HUES6 (cell line): ENCODE results near the gene KIRREL3.

ENCODE experiments used
- H3K27ac ChIP-seq: 2 replicates; pipeline ENCODE4 v1.7.0; 2013; ENCODE audit warnings: low read depth, mild to moderate bottlenecking, low read length, inconsistent platforms
- H3K27me3 ChIP-seq: 2 replicates; pipeline ENCODE4 v1.6.1; 2013; ENCODE audit warnings: low read length; ENCODE audit not compliant: control insufficient read depth, insufficient read depth
- H3K36me3 ChIP-seq: 2 replicates; pipeline ENCODE4 v1.6.1; 2013; ENCODE audit warnings: low read length; ENCODE audit not compliant: control insufficient read depth, insufficient read depth
- H3K4me1 ChIP-seq: 2 replicates; pipeline ENCODE4 v1.6.1; 2013; ENCODE audit warnings: low read length; ENCODE audit not compliant: control insufficient read depth, insufficient read depth
- H3K4me3 ChIP-seq: 2 replicates; pipeline ENCODE4 v1.5.1; 2013; ENCODE audit warnings: low read depth, low read length
- H3K9ac ChIP-seq: one replicate; pipeline ENCODE4 v1.6.1; 2013; ENCODE audit warnings: mild to moderate bottlenecking, low read length
- H3K9me3 ChIP-seq: 2 replicates; pipeline ENCODE4 v1.6.1; 2013; ENCODE audit warnings: low read depth, low read length; ENCODE audit not compliant: control insufficient read depth, insufficient read depth

KIRREL3 gene

DNA sequence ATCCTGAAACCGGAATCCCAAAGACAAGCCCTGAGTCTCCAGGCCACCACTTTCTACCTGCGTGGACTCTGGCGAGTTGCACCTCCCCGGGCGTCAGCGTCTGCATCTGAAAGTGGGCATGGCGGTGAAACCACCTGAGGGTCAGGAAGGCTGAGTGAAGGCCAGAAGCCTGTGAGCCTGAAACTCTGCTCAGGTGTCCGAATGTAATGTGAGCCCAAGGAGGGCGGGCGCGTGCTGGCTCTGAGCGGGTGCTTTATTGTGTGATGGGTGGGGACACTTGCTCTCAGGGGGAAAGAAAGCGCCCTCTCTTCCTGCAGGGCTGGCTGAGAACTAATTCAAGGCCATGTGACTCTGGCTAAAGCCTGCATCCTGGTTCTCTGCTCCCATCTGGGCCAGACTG lies 509.5 kb downstream of the KIRREL3 start:
- Histone ChIP-seq H3K9ac (no peak overlapping the region), H3K4me1 (peaks cover 33% of the 10 kb centered on the region), H3K27ac (no peak overlapping the region)

GRCh38 chr11:126489836-126490660 lies 510.5 kb downstream of the KIRREL3 start:
- no peak overlapping the region for H3K27ac ChIP-seq
- peaks cover 23% of the 10 kb centered on the region for H3K4me1 ChIP-seq
- H3K9ac ChIP-seq: no peak overlapping the region
- H3K27me3 ChIP-seq: no peaks in the 10 kb centered on the region; the same call in 1 of the 2 replicates
- H3K9me3 ChIP-seq: no peaks in the 10 kb centered on the region
- no peak overlapping the region for H3K4me3 ChIP-seq
- no peaks in the 10 kb centered on the region for H3K36me3 ChIP-seq

More for the DNA sequence above, 509.5 kb downstream of the KIRREL3 start:
- Histone ChIP-seq H3K27me3 (no peaks in the 10 kb centered on the region; the same call in 1 of the 2 replicates), H3K4me3 (no peak overlapping the region), H3K36me3 (no peaks in the 10 kb centered on the region), H3K9me3 (no peaks in the 10 kb centered on the region)

GRCh38 chr11:126488591-126489370 lies 511.8 kb downstream of the KIRREL3 start:
- H3K9me3 ChIP-seq: no peaks in the 10 kb centered on the region
- no peak overlapping the region for H3K27ac ChIP-seq
- no peaks in the 10 kb centered on the region; the same call in 1 of the 2 replicates for H3K27me3 ChIP-seq
- no peak overlapping the region for H3K9ac ChIP-seq
- H3K4me1 ChIP-seq: peaks cover 20% of the 10 kb centered on the region
- no peaks in the 10 kb centered on the region for H3K36me3 ChIP-seq
- H3K4me3 ChIP-seq: no peak overlapping the region

- H3K9ac ChIP-seq: no peak overlapping the region
- H3K9me3 ChIP-seq: no peaks in the 10 kb centered on the region
- H3K4me3 ChIP-seq: no peak overlapping the region
- no peaks in the 10 kb centered on the region; the same call in 1 of the 2 replicates for H3K27me3 ChIP-seq
- H3K4me1 ChIP-seq: peaks cover 20% of the 10 kb centered on the region
- no peak overlapping the region for H3K27ac ChIP-seq
- no peaks in the 10 kb centered on the region for H3K36me3 ChIP-seq
Measured at GRCh38 chr11:126487711-126488110, 512.9 kb downstream of the KIRREL3 start.

- Histone ChIP-seq H3K9ac (no peak overlapping the region), H3K4me1 (peaks cover 16% of the 10 kb centered on the region), H3K27me3 (no peaks in the 10 kb centered on the region; the same call in 1 of the 2 replicates), H3K9me3 (no peaks in the 10 kb centered on the region), H3K4me3 (no peak overlapping the region), H3K36me3 (no peaks in the 10 kb centered on the region), H3K27ac (no peak overlapping the region)
Measured at GRCh38 chr11:126485986-126486635, 514.5 kb downstream of the KIRREL3 start.

DNA sequence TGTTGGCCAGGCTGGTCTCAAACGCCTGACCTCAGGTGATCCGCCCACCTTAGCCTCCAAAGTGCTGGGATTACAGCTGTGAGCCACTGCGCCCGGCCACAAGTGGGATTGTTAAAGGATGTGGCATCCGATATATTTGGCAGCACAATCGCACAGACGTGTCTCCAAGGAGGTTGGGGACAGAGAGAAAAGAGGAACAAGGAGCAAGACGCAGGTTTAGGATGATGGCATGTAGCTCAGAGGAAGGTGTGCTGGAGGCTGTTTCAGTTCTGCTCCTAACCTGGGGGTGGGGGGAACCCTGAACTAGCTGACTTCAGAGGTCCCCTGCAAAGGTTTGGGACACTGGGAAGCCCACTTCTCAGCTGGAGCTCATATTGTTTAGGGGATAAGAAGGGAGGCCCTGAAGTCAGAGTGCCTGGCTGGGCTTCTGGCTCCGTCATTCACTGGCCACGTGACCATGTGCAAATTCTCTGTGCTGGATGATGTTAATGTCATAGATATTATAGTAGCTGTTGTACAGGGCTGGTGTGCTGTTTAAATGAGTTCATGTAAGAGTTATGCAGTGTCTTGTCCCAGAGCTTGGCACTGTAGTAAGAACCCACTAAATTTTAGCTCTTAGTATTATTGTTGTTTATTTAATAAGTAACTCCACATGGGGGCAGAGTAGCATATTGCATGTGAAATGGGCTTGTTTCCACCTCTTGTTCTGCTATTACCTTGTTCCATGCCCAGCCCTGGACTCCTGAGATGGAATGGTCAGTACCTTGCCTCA lies 515.4 kb downstream of the KIRREL3 start:
- Histone ChIP-seq H3K4me1 (peaks cover 12% of the 10 kb centered on the region), H3K9me3 (no peaks in the 10 kb centered on the region), H3K27ac (no peak overlapping the region), H3K9ac (no peak overlapping the region), H3K27me3 (no peaks in the 10 kb centered on the region; the same call in 1 of the 2 replicates), H3K4me3 (no peak overlapping the region), H3K36me3 (no peaks in the 10 kb centered on the region)

DNA sequence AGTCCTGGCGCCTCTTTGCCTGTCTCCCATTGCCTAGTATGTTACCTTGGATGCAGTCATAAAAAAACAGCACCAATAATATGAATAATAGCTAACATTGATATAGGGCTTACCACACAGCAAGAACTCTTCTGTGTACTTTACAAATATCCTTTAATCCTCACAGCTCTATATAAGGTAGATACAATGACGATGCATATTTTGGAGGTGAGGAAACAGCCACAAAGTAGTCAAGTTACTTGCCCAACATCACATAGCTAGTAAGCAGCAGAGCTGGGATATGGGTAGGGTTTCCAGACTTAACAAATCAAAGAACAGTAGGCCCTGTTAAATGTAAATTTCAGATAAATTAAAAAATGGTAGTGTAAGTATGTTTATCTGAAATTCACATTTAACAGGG lies 516.3 kb downstream of the KIRREL3 start:
- peaks cover 4% of the 10 kb centered on the region for H3K4me1 ChIP-seq
- H3K36me3 ChIP-seq: no peaks in the 10 kb centered on the region
- H3K27ac ChIP-seq: no peak overlapping the region
- H3K9me3 ChIP-seq: no peaks in the 10 kb centered on the region
- no peak overlapping the region for H3K9ac ChIP-seq
- no peak overlapping the region for H3K4me3 ChIP-seq
- no peaks in the 10 kb centered on the region; the same call in 1 of the 2 replicates for H3K27me3 ChIP-seq

- Histone ChIP-seq H3K27ac (no peak overlapping the region), H3K9me3 (no peaks in the 10 kb centered on the region), H3K9ac (no peak overlapping the region), H3K27me3 (no peaks in the 10 kb centered on the region), H3K4me1 (peaks cover 4% of the 10 kb centered on the region), H3K36me3 (no peaks in the 10 kb centered on the region), H3K4me3 (no peak overlapping the region)
Measured at GRCh38 chr11:126483621-126484195, 516.9 kb downstream of the KIRREL3 start.

- Histone ChIP-seq H3K4me3 (no peak overlapping the region), H3K4me1 (peaks cover 4% of the 10 kb centered on the region), H3K27ac (no peak overlapping the region), H3K27me3 (no peaks in the 10 kb centered on the region), H3K36me3 (no peaks in the 10 kb centered on the region), H3K9me3 (no peaks in the 10 kb centered on the region), H3K9ac (no peak overlapping the region)
Measured at GRCh38 chr11:126482586-126483108, 517.9 kb downstream of the KIRREL3 start.

- no peak overlapping the region for H3K27ac ChIP-seq
- H3K9ac ChIP-seq: no peak overlapping the region
- H3K27me3 ChIP-seq: no peaks in the 10 kb centered on the region
- peaks cover 4% of the 10 kb centered on the region for H3K4me1 ChIP-seq
- no peak overlapping the region for H3K4me3 ChIP-seq
- H3K9me3 ChIP-seq: no peaks in the 10 kb centered on the region
- H3K36me3 ChIP-seq: no peaks in the 10 kb centered on the region
Measured at GRCh38 chr11:126481303-126481680, 519.3 kb downstream of the KIRREL3 start.
